Fibroblast of villous mesenchyme (primary cell): ENCODE data around the gene NAV3. TPM values are rescaled to one million over a fixed set of nuclear protein-coding genes. Genes with fewer than 3 reads are reported as not detected.

ENCODE experiments used
- DNase-seq: peaks from one replicate; pipeline ENCODE4 v3.0.0-alpha.2; 2010; ENCODE audit warnings: low read depth
- H3K4me3 ChIP-seq: 2 replicates; pipeline ENCODE4 v1.5.1; 2011; ENCODE audit warnings: low read depth, mild to moderate bottlenecking, low read length
- total RNA-seq: library from RNA; depleted of rRNA; stranded (reverse); fragments of >200 nt; gene quantifications from 2 replicates; pipeline ENCODE4 v1.2.3, GENCODE V29; 2012
- TF ChIP-seq, protein P1 (sequence below): IDR thresholded peaks from 2 replicates; pipeline ENCODE4 v1.5.1; 2012; ENCODE audit warnings: low read depth, mild to moderate bottlenecking, low read length; ENCODE audit not compliant: insufficient read depth

The NAV3 gene
- total RNA-seq, 1 donor, result 206 TPM

GRCh38 chr12:78198896-78199295, 368.2 kb downstream of the NAV3 start:
- DNase-seq, result peak; percentile 36
- no peak overlapping the region for H3K4me3 ChIP-seq
- TF ChIP-seq, protein P1, sequence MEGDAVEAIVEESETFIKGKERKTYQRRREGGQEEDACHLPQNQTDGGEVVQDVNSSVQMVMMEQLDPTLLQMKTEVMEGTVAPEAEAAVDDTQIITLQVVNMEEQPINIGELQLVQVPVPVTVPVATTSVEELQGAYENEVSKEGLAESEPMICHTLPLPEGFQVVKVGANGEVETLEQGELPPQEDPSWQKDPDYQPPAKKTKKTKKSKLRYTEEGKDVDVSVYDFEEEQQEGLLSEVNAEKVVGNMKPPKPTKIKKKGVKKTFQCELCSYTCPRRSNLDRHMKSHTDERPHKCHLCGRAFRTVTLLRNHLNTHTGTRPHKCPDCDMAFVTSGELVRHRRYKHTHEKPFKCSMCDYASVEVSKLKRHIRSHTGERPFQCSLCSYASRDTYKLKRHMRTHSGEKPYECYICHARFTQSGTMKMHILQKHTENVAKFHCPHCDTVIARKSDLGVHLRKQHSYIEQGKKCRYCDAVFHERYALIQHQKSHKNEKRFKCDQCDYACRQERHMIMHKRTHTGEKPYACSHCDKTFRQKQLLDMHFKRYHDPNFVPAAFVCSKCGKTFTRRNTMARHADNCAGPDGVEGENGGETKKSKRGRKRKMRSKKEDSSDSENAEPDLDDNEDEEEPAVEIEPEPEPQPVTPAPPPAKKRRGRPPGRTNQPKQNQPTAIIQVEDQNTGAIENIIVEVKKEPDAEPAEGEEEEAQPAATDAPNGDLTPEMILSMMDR, result no peak

- TF ChIP-seq, protein P1, result no peak
- peak; percentile 36 for DNase-seq
Measured at GRCh38 chr12:78199926-78200325, 369.2 kb downstream of the NAV3 start.

GRCh38 chr12:78204926-78205325, 374.2 kb downstream of the NAV3 start:
- TF ChIP-seq, protein P1, result no peak
- no peak for DNase-seq
- H3K4me3 ChIP-seq, result no peak overlapping the region

More at GRCh38 chr12:78199926-78200325, 369.2 kb downstream of the NAV3 start:
- H3K4me3 ChIP-seq, result no peak overlapping the region

DNA sequence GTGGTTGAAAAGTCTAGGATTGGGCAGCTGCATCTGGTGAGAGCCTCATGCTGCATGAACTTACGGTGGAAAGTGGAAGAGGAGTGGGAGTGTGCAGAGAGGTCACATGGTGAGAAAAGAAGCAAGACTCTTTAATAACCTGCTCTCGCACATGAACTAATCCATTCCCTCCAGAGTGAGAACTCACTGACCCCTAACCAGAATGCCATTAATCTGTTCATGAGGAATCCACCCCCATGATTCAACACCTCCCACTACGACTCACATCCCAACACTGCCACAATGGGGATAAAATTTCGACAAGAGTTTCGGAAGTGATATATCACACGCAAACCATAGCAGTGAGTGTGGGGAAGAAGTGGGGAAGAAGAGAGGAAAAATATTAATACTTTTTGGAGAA, 377.4 kb downstream of the NAV3 start:
- DNase-seq, result no peak
- no peak overlapping the region for H3K4me3 ChIP-seq
- TF ChIP-seq, protein P1, result no peak

DNA sequence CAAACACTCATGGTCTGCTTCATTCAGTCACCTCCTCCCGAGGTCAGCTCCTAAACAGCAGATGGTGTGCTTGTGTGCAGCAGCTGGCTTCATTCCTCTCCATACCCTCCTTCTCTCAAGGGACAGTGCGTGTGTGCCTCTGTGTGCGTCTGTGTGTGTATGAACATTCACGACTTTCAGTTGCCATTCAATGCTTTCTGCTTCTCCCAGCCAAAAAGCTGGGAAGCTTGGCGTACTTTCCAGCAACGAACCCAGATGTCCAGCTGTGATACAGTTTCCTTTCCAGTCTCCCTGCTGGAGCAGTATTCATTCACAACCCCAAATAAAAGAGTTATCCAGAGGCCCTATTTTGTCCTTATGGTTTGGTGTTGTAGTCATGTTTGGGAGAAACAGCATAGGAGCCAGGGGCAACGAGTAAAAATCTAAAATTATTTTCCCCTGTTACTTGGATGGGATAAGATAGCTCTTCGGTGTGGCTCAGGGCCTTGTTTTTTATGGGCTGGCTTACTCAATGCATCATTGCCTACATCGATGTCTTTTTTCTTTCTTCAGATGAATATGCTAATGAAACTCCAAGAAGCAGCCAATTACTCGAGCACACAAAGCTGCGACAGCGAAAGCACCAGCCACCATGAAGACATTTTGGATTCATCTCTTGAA, 379.3 kb downstream of the NAV3 start:
- TF ChIP-seq, protein P1, result no peak
- DNase-seq, result peak; percentile 54
- no peak overlapping the region for H3K4me3 ChIP-seq

- no peak for DNase-seq
- TF ChIP-seq, protein P1, result no peak
- H3K4me3 ChIP-seq, result no peak overlapping the region
Measured at GRCh38 chr12:78210506-78210860, 379.8 kb downstream of the NAV3 start.

- peak; percentile 97 for DNase-seq
- H3K4me3 ChIP-seq, result no peak overlapping the region
- TF ChIP-seq, protein P1, result no peak
Measured at GRCh38 chr12:78210894-78211302, 380.2 kb downstream of the NAV3 start.
